NT2/D1 (cell line): ENCODE measurements around the gene MERTK.

Experiments
- DNase-seq: peaks from one replicate; pipeline ENCODE4 v3.0.0-alpha.2; 2011; ENCODE audit warnings: low read depth, low spot score
- H3K27me3 ChIP-seq: 2 replicates; pipeline ENCODE4 v1.6.0; 2011; ENCODE audit warnings: mild to moderate bottlenecking; ENCODE audit not compliant: insufficient read length, insufficient read depth
- H3K36me3 ChIP-seq: 2 replicates; pipeline ENCODE4 v1.6.1; 2011; ENCODE audit warnings: mild to moderate bottlenecking, low read length, mixed read lengths; ENCODE audit not compliant: insufficient read depth, insufficient read length
- H3K4me1 ChIP-seq: 2 replicates; pipeline ENCODE4 v1.5.1; 2011; ENCODE audit not compliant: insufficient read depth, insufficient read length
- H3K4me3 ChIP-seq: 2 replicates; pipeline ENCODE4 v1.5.1; 2011; ENCODE audit warnings: low read depth; ENCODE audit not compliant: insufficient read length
- H3K9ac ChIP-seq: 2 replicates; pipeline ENCODE4 v1.6.0; 2011; ENCODE audit warnings: low read depth; ENCODE audit not compliant: insufficient read length
- H3K9me3 ChIP-seq: 2 replicates; pipeline ENCODE4 v1.5.1; 2011; ENCODE audit warnings: mild to moderate bottlenecking, low read length; ENCODE audit not compliant: insufficient read depth
- SUZ12 ChIP-seq: IDR thresholded peaks from 2 replicates; pipeline ENCODE4 v1.6.1; 2011; ENCODE audit not compliant: insufficient read length, insufficient read depth; ENCODE audit errors: extremely low read depth
- YY1 ChIP-seq: IDR thresholded peaks from 2 replicates; pipeline ENCODE4 v1.6.1; 2011; ENCODE audit not compliant: insufficient read length, insufficient read depth
- ZNF274 ChIP-seq: IDR thresholded peaks from 2 replicates; pipeline ENCODE4 v1.6.1; 2011; ENCODE audit warnings: mild to moderate bottlenecking, low read depth, low read length

MERTK gene

GRCh38 chr2:112027767-112028166, 129.4 kb downstream of the MERTK start:
- Histone ChIP-seq H3K4me1 (peaks cover 4% of the 10 kb centered on the region), H3K27me3 (no peaks in the 10 kb centered on the region), H3K9me3 (no peaks in the 10 kb centered on the region), H3K9ac (no peak overlapping the region), H3K36me3 (peaks cover 3% of the 10 kb centered on the region), H3K4me3 (no peak overlapping the region)
- TF ChIP-seq ZNF274, result no peak
- no peak for TF ChIP-seq YY1
- TF ChIP-seq SUZ12, result no peak
- DNase-seq, result no peak

GRCh38 chr2:112029164-112029563, 130.8 kb downstream of the MERTK start:
- Histone ChIP-seq H3K27me3 (no peaks in the 10 kb centered on the region), H3K36me3 (peaks cover 3% of the 10 kb centered on the region), H3K9ac (no peak overlapping the region), H3K4me3 (no peak overlapping the region), H3K4me1 (peaks cover 4% of the 10 kb centered on the region), H3K9me3 (no peaks in the 10 kb centered on the region)
- no peak for TF ChIP-seq SUZ12
- no peak for TF ChIP-seq ZNF274
- TF ChIP-seq YY1, result no peak
- DNase-seq, result no peak

- TF ChIP-seq ZNF274 (no peak), YY1 (no peak), SUZ12 (no peak)
- Histone ChIP-seq H3K9ac (no peak overlapping the region), H3K36me3 (no peaks in the 10 kb centered on the region), H3K9me3 (no peaks in the 10 kb centered on the region), H3K27me3 (no peaks in the 10 kb centered on the region), H3K4me3 (no peak overlapping the region), H3K4me1 (peaks cover 4% of the 10 kb centered on the region)
- peak; percentile 54 for DNase-seq
Measured at GRCh38 chr2:112031473-112032223, 133.2 kb downstream of the MERTK start.

GRCh38 chr2:112032224-112032586, 133.8 kb downstream of the MERTK start:
- no peak overlapping the region for H3K9ac ChIP-seq
- DNase-seq, result no peak

GRCh38 chr2:112032689-112033465, 134.5 kb downstream of the MERTK start:
- Histone ChIP-seq H3K9ac (no peak overlapping the region), H3K4me3 (no peak overlapping the region), H3K9me3 (peaks cover 10% of the 10 kb centered on the region), H3K27me3 (no peaks in the 10 kb centered on the region), H3K4me1 (peaks cover 4% of the 10 kb centered on the region), H3K36me3 (no peaks in the 10 kb centered on the region)
- no peak for TF ChIP-seq ZNF274
- TF ChIP-seq YY1, result no peak
- no peak for TF ChIP-seq SUZ12
- DNase-seq, result no peak

More at GRCh38 chr2:112032224-112032586, 133.8 kb downstream of the MERTK start:
- TF ChIP-seq SUZ12 (no peak), ZNF274 (no peak), YY1 (no peak)
- H3K27me3 ChIP-seq, result no peaks in the 10 kb centered on the region
- H3K4me3 ChIP-seq, result no peak overlapping the region
- H3K36me3 ChIP-seq, result no peaks in the 10 kb centered on the region
- peaks cover 3% of the 10 kb centered on the region; the same call in 1 of the 2 replicates for H3K9me3 ChIP-seq
- H3K4me1 ChIP-seq, result peaks cover 4% of the 10 kb centered on the region

GRCh38 chr2:112033600-112033999, 135.2 kb downstream of the MERTK start:
- Histone ChIP-seq H3K4me3 (no peak overlapping the region), H3K36me3 (no peaks in the 10 kb centered on the region), H3K9me3 (peaks cover 17% of the 10 kb centered on the region), H3K27me3 (no peaks in the 10 kb centered on the region), H3K4me1 (no peaks in the 10 kb centered on the region), H3K9ac (no peak overlapping the region)
- TF ChIP-seq YY1 (no peak), SUZ12 (no peak), ZNF274 (no peak)
- DNase-seq, result no peak

- peaks cover 28% of the 10 kb centered on the region for H3K9me3 ChIP-seq
- no peak for DNase-seq
- TF ChIP-seq ZNF274, result no peak
- no peak for TF ChIP-seq SUZ12
- TF ChIP-seq YY1, result no peak
Measured at GRCh38 chr2:112034924-112035323, 136.5 kb downstream of the MERTK start.

More at GRCh38 chr2:112034924-112035323, 136.5 kb downstream of the MERTK start:
- Histone ChIP-seq H3K4me3 (no peak overlapping the region), H3K36me3 (no peaks in the 10 kb centered on the region), H3K27me3 (no peaks in the 10 kb centered on the region), H3K9ac (no peak overlapping the region), H3K4me1 (no peaks in the 10 kb centered on the region)
